Stimulated activated CD8-positive, alpha-beta memory T cell treated with anti-CD3 and anti-CD28 coated beads, Interleukin-4, amount 100 ng/mL, for 24 hours (primary cell): ENCODE data around the gene FNTB.

Source experiments
- DNase-seq: peaks from one replicate; pipeline ENCODE4 v3.0.0-alpha.2; 2020; ENCODE audit warnings: low read depth

FNTB gene

DNA sequence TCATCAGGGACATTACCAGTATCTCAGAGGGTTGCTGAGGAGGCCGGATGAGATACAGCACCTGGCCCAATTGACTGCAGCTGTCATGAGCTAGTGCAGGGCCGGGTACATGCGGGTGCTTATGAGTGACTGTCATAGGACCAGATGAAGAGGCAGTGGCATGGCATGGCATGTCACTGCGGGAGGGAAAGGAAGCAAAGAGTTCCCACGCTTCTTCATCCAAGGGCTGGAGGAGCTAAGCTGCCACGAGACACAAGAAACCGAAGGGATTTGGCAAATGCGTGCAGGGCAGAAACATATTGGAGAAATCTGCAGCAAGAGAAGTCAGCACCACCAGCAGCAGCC lies 33.4 kb upstream of the FNTB start:
- no peak for DNase-seq

DNA sequence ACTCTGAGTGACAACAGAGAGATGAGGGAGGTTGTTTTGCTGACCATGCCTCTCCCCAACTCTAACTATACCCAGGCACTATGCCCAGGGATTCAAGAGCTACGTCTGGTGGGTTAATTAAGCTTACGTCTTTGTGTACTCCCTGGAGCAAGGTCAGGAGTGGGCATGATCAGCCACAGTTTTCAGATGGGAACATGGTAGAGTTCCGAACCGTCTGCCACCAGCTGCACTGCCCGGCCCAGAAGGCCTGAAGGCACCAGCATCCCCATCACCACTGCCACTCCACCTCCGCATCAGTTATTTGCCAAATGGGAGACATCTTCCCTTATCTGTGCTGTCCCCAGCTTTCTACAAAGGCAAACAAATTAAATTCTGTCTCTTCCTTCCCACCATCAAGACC lies 33.0 kb upstream of the FNTB start:
- DNase-seq = no peak

DNA sequence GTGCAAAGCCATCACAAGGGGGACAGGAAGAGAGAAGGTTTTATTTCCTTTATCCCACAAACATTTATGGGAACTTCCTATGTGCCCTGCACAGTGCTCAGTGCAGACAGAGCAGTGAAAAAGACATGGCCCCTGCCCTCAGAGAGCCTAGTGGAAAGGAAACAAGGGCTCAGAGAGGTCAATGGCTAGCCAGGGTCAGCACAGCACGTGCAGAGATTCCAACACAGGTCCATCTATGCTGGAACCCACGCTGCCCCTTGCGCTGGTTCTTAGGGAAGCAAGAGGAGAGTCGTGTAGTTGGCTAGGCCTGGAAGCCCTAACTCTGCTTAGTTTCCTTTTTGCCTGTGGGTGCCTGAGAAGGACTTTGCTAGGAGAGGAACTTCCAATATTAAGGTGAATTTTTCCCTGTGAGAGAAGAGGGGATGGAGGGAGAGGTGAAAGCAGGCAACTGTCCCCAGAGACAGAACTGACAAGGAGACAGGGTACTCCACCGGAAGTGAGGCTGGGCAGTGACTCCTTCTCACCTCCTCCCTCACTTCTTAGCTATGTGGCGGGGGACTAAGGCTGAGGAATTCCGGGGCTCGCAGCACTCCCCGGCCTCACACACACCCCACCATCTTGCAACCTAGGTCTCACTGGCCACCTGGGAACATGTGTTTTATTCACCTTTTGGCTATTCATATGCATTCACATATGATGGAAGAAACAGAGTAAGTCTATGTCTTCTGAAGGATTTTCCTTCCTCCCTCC lies 32.0 kb upstream of the FNTB start:
- no peak for DNase-seq

DNA sequence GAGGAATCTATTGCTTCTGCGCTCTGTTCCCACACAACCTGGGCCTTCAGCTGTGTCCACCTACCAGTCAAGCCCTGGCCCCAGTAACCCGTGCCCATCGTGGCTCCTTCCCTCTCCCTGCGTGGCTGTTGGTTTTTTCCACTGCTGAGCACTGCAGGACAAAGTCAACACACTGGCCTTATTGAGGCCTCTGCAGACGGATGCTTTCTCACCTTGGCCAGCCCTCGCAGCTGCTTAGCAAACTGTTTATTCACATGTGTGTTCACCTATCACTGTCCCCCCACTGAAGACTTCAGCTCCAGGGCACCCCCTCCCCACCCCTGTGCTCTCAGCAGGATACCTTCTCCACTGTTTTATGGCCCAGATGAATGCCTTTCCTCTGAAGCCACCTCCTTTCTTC lies 31.4 kb upstream of the FNTB start:
- DNase-seq = no peak

DNA sequence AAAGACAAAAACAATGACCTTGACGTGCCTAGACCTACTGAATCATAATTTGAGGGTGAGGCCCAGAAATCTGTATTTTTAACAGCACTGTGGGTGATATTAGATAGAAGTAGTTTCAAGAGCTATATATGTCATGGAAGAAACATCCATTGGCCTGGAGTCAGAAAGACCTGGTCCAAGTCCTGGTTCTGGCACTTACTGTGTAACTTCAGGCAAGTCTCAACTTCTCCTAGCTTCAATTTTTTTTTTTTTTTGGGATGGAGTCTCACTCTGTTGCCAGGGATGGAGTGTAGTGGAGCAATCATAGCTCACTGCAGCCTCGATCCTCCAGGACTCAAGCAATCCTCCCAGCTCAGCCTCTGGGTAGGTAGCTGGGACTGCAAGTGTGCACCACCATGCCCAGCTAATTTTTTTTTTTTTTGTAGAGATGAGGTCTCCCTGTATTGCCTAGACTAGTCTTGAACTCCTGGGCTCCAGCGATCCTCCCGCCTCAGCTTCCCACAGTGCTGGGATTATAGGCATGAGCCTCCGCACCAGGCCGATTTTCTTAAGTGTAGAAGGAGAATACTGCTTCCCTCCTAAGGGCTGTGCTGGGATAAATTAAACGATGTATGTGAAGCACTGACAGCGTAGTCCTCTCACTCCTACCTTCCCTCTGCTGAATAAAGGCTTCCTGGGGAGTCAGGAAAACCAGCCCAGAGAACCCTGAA lies 29.8 kb upstream of the FNTB start:
- no peak for DNase-seq

DNA sequence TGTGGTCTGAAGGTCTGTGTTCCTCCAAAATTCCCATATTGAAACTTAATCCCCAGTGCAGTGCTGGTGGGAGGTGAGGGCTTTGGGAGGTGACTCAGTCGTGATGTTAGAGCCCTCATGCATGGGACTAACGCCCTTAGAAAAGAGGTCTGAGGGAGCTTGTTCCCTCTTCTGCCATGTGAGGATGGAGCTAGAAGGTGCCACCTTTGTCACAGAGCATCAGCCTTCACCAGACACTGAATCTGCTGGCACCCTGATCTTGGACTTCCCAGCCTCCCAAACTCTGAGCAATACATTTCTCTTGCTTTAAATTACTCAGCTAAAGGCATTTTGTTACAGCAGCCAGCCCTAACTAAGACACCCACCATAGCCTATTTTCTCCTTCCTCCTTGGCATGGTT lies 28.5 kb upstream of the FNTB start:
- DNase-seq = no peak

DNA sequence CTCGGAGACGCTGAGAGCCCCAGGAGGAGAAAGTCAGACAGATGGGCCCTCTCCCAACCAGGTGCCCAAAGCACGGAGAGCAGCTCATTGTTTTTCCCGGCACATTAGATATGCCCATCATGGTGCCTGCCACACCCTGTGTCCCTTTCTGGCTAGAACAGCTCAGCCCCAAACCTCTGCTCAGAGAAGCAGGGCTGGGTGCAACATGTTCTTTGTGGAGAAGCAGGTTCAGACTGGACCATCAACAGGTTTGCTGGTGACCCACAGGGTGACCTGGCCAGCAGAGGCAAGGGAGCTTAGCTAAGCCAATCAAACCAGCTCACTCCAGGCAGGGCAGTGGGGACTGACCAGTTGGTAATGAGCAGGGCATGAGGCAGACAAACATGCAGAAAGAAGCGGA lies 28.0 kb upstream of the FNTB start:
- DNase-seq = no peak

DNA sequence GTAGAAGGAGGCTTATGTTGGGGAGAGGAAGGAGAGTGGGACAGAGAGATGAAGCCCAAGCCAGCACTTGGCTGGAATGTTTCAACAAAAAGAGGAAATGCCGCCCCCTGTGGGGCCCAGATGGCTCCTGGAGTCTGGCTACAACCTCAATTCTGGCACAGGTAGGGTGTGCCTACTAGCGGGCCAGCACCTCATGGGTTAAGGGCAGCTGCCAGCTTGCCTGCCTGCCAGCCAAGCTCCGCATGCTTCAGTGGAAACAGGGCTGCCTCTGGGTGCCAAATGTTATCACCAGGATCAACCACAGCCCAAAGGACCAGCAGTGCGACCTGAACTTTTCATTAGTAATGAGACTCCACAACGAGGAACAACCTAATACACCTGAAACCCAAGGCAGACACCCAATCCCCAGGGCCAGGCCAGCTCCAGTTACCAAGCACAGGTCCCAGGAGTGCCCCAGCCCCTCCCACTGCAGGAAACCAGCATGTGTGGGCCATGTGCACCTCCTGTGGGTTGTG lies 25.9 kb upstream of the FNTB start:
- DNase-seq = no peak

- no peak for DNase-seq
These were observed 23.1 kb upstream of the FNTB start for GRCh38 chr14:64963611-64964010.

DNA sequence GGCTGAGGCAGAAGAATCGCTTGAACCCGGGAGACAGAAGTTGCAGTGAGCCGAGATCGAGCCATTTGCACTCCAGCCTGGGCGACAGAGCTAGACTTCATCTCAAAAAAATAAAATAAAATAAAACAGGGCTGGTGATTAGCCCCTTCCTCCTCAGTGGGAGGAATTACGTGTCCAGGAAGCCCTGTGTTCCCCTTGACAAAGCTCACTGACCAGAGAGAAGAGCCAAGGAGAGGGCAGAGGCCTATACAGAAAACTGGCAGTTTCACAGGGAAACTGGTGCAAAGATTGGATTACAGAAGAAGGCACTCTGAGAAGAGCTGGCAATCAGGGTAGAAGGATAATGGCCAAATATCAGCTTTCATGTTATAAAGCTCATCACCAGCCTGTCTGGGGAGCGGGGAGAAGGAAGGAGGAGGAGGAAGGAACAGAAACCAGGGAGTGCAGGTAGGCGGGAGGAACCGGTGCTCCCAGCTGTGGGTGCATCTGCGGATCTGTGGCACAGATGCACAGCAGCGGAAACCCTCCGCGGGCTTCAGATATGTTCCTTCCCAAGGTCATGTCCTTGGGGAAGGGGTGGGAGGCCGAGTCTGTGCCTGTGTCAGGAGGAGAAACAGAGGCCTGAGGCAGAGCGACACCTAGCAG lies 21.2 kb upstream of the FNTB start:
- no peak for DNase-seq

GRCh38 chr14:64966976-64967375 lies 19.7 kb upstream of the FNTB start:
- DNase-seq = no peak

DNA sequence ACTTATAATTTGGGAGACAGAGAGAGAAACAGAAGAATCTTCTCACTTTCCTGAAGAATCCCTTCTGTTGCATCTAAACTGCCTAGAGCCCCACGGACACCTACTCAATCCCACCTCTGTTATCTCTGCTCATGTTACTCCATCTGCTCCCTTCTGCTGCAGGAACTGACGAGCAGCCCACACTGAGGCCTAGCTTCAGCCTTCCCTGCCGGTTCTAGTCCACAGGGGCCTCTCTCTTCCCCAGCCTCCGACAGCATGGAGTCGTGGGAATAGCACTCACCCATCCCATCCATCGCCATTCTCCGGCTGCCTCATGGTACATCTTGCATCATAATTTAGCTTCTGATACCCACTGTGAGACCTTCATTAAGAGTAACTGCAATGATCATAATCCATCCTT lies 18.5 kb upstream of the FNTB start:
- no peak for DNase-seq

DNA sequence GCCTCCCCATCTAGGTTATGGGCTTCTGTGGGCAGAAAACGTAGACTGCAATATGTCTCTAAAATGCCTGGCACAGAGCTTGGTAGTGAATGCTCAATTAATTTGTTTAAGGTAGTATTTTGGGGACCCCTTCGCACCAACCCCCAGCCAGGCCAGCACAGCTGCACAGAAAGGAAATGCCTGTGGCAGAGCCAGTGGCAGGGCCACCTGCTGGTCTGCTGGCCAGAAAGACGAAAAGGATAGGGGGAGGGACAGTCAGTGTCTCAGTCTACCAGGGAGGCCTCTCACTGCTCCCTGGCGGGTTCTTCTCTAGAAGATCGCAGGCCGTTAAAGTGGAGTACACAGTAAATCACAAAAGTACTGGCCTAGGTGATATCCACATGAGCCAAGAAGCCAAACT lies 18.0 kb upstream of the FNTB start:
- DNase-seq = no peak

GRCh38 chr14:64970041-64970440 lies 16.7 kb upstream of the FNTB start:
- DNase-seq = no peak

- DNase-seq = no peak
These were observed 15.8 kb upstream of the FNTB start for GRCh38 chr14:64970776-64971477.

DNA sequence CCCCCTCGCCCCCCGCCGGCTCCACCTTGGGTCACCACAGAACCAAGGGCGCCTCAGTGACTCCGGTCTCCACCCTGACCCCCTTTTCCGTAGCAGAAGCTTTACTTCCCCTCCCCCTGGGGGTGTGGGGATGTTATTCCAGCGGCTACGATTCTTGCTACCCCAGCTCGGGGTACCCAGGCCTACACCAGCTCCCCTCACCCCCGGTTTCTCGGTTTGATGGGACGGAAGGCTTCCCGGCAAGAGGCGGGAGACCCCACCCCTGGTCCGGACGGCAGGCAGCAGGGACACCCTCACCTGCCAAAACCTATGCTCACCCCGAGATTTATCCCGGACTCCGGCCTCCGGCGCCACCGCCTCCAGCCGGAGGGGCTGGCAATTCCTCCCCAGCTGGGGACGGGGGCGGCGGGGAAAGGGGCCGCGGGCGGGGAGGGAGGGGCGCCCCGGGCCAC lies 15.2 kb upstream of the FNTB start:
- no peak for DNase-seq

DNA sequence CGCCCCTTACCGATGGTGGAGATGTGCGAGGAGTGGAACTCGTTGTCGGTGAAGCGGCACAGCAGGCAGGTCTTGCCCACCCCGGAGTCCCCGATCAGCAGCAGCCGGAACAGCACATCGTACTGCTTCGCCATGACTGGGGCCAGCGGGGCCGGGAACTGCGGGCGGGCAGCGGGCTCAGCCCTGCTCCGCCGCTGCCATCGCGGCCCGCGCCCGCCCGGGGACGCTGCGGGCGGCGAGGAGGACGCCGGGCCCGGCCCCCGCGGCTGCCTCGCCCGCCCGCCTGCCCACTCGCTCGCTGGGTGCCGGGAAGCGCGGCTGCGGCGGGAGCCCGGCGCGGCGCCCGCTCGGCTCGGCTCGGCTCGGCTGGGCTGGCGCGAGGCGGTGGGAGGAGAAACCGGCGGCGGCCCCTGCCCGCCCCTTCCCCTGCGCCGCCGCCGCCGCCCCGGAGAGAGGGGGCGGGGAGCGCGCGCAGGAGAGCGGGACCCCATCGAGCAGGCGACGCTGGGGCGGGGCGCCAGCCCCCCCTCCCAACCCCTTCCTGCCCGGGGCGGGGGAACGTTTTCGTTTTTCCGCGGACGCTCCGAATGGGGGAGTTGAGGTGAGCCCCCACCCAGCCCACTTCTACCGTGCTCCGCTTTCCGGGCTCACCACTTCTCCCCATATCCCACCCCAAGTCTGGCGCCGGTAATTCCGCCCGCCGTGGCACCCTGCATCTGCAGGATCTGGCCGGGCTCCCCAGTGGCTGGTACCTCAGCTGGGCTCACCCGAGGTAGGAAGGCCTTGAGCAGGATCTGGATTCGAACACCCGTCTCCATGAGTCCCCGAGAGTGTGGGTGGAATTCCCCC lies 14.5 kb upstream of the FNTB start, which contains the start of gene RAB15:
TSS of gene RAB15 (minus strand) at position 394 of the 849 bp plus-strand sequence. CDS start at position 134, 260 bp downstream.
- DNase-seq = peak; percentile 15

DNA sequence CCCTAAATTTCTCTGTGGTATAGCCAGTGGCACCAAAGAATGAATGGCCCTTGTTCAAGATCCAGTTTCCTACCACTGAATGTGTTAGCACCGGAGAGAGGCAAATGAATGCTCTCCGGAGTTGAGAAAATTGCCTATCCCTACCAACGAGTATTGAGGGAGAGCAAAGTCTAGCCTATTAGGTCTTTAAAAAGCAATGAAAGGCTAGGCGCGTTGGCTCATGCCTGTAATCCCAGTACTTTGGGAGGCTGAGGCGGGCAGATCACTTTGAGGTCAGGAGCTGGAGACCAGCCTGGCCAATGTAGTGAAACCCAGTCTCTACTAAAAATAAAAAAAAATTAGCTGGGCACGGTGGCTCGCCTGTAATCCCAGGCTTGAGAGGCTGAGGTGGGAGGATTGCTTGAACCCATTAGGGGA lies 13.7 kb upstream of the FNTB start:
- DNase-seq = no peak

- DNase-seq = no peak
These were observed 12.9 kb upstream of the FNTB start for GRCh38 chr14:64973826-64974225.

DNA sequence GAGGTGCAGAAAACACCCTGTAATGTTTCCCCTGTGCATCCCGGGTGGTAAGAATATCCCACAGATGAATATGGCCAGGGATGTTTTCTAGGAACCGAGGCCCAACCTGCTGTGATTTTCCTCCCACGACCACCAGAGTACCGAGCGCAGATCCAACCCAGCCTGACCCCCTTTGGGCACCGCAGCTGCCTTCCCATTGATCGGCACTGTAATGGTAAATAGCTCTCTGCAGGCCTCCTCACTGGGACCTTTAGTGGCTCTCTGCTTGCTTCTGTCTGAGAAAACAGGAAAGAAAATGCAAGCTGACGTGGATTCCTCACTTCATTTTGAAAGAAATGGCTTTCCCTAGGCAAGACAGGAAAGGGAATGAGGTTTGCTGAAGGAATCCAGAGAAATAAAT lies 12.1 kb upstream of the FNTB start:
- no peak for DNase-seq

- no peak for DNase-seq
These were observed 7.2 kb upstream of the FNTB start for GRCh38 chr14:64979336-64980074.
